ENCODE data around the gene GRXCR2. TPM values are rescaled to one million over a fixed set of nuclear protein-coding genes. Genes with fewer than 3 reads are reported as not detected.
"Not testable (repeated sequence)": the region's sequence is repeated elsewhere in the genome, so short reads cannot be mapped to it uniquely, and the experiment has no call there.

The GRXCR2 gene
- total and polyA plus RNA-seq, 2 donors from 2014 or later = not detected

GRCh38 chr5:145867806-145868205, 5.0 kb downstream of the GRXCR2 start:
- H3K9ac ChIP-seq (ENCODE audit: low read length in 3 of 3) = no peak overlapping the region
- H3K4me3 ChIP-seq (ENCODE audit: low read length in 3 of 3) = no peak overlapping the region
- H3K27me3 ChIP-seq (ENCODE audit: control insufficient read depth, insufficient read depth, low read length) = no peaks in the 10 kb centered on the region
- intact Hi-C loops (cut with DNase I) = no loop called here
- H3K9me3 ChIP-seq (ENCODE audit: control insufficient read depth in 2 of 3, insufficient read depth in 1 of 3, low read length in 3 of 3) = no peaks in the 10 kb centered on the region
- FAIRE-seq = no peak
- TF ChIP-seq CTCF (IDR thresholded peaks at IDR 0.05; ENCODE audit: borderline replicate concordance, extremely low read depth, insufficient read depth) = no peak
- no peaks in the 10 kb centered on the region for H3K4me1 ChIP-seq (ENCODE audit: control insufficient read depth in 2 of 3, insufficient read depth in 2 of 3, low read depth in 1 of 3, low read length in 3 of 3)
- no peak overlapping the region for H3K27ac ChIP-seq (ENCODE audit: low read depth in 2 of 2, low read length in 2 of 2)
- no peak for DNase-seq
- H3K36me3 ChIP-seq (ENCODE audit: control insufficient read depth in 2 of 3, insufficient read depth in 3 of 3, low read length in 3 of 3) = no peaks in the 10 kb centered on the region

GRCh38 chr5:145864432-145864831, 8.4 kb downstream of the GRXCR2 start:
- DNase-seq; H3K4me1 ChIP-seq (ENCODE audit: control insufficient read depth in 2 of 3, insufficient read depth in 2 of 3, low read depth in 1 of 3, low read length in 3 of 3); H3K27ac ChIP-seq (ENCODE audit: low read depth in 2 of 2, low read length in 2 of 2); H3K36me3 ChIP-seq (ENCODE audit: control insufficient read depth in 2 of 3, insufficient read depth in 3 of 3, low read length in 3 of 3); H3K27me3 ChIP-seq (ENCODE audit: control insufficient read depth, insufficient read depth, low read length); intact Hi-C loops (cut with DNase I); H3K9me3 ChIP-seq (ENCODE audit: control insufficient read depth in 2 of 3, insufficient read depth in 1 of 3, low read length in 3 of 3); H3K4me3 ChIP-seq (ENCODE audit: low read length in 3 of 3); H3K9ac ChIP-seq (ENCODE audit: low read length in 3 of 3); FAIRE-seq: not testable (repeated sequence)

GRCh38 chr5:145863003-145863402, 9.8 kb downstream of the GRXCR2 start:
- no peaks in the 10 kb centered on the region for H3K27me3 ChIP-seq (ENCODE audit: control insufficient read depth, insufficient read depth, low read length)
- no peaks in the 10 kb centered on the region for H3K9me3 ChIP-seq (ENCODE audit: control insufficient read depth in 2 of 3, insufficient read depth in 1 of 3, low read length in 3 of 3)
- no peak for TF ChIP-seq CTCF (IDR thresholded peaks at IDR 0.05; ENCODE audit: borderline replicate concordance, extremely low read depth, insufficient read depth)
- no peak for FAIRE-seq
- H3K4me1 ChIP-seq (ENCODE audit: control insufficient read depth in 2 of 3, insufficient read depth in 2 of 3, low read depth in 1 of 3, low read length in 3 of 3) = no peaks in the 10 kb centered on the region
- no peak overlapping the region for H3K4me3 ChIP-seq (ENCODE audit: low read length in 3 of 3)
- intact Hi-C loops (cut with DNase I) = no loop called here
- no peak overlapping the region for H3K27ac ChIP-seq (ENCODE audit: low read depth in 2 of 2, low read length in 2 of 2)
- H3K36me3 ChIP-seq (ENCODE audit: control insufficient read depth in 2 of 3, insufficient read depth in 3 of 3, low read length in 3 of 3) = no peaks in the 10 kb centered on the region
- H3K9ac ChIP-seq (ENCODE audit: low read length in 3 of 3) = no peak overlapping the region
- no peak for DNase-seq

GRCh38 chr5:145859897-145860296, 12.9 kb downstream of the GRXCR2 start:
- intact Hi-C loops (cut with DNase I) = no loop called here
- DNase-seq (peak in 1 of 5 donors; percentile 10), FAIRE-seq (no peak)
- Histone ChIP-seq H3K27me3 (ENCODE audit: control insufficient read depth, insufficient read depth, low read length) (no peaks in the 10 kb centered on the region), H3K4me3 (ENCODE audit: low read length in 3 of 3) (no peak overlapping the region), H3K27ac (ENCODE audit: low read depth in 2 of 2, low read length in 2 of 2) (no peak overlapping the region), H3K36me3 (ENCODE audit: control insufficient read depth in 2 of 3, insufficient read depth in 3 of 3, low read length in 3 of 3) (no peaks in the 10 kb centered on the region), H3K9me3 (ENCODE audit: control insufficient read depth in 2 of 3, insufficient read depth in 1 of 3, low read length in 3 of 3) (no peaks in the 10 kb centered on the region), H3K9ac (ENCODE audit: low read length in 3 of 3) (no peak overlapping the region), H3K4me1 (ENCODE audit: control insufficient read depth in 2 of 3, insufficient read depth in 2 of 3, low read depth in 1 of 3, low read length in 3 of 3) (peaks cover 0 to 3% (median 0%) of the 10 kb centered on the region in 3 donors)
- TF ChIP-seq CTCF (IDR thresholded peaks at IDR 0.05; ENCODE audit: borderline replicate concordance, extremely low read depth, insufficient read depth) = no peak
